NT2/D1 (cell line): ENCODE results near the gene SDHAF4.
"Not testable (repeated sequence)": the region's sequence is repeated elsewhere in the genome, so short reads cannot be mapped to it uniquely, and the experiment has no call there.

Experiments
- DNase-seq: peaks from one replicate; pipeline ENCODE4 v3.0.0-alpha.2; 2011; ENCODE audit warnings: low read depth, low spot score
- H3K27me3 ChIP-seq: 2 replicates; pipeline ENCODE4 v1.6.0; 2011; ENCODE audit warnings: mild to moderate bottlenecking; ENCODE audit not compliant: insufficient read length, insufficient read depth
- H3K36me3 ChIP-seq: 2 replicates; pipeline ENCODE4 v1.6.1; 2011; ENCODE audit warnings: mild to moderate bottlenecking, low read length, mixed read lengths; ENCODE audit not compliant: insufficient read depth, insufficient read length
- H3K4me1 ChIP-seq: 2 replicates; pipeline ENCODE4 v1.5.1; 2011; ENCODE audit not compliant: insufficient read depth, insufficient read length
- H3K4me3 ChIP-seq: 2 replicates; pipeline ENCODE4 v1.5.1; 2011; ENCODE audit warnings: low read depth; ENCODE audit not compliant: insufficient read length
- H3K9ac ChIP-seq: 2 replicates; pipeline ENCODE4 v1.6.0; 2011; ENCODE audit warnings: low read depth; ENCODE audit not compliant: insufficient read length
- H3K9me3 ChIP-seq: 2 replicates; pipeline ENCODE4 v1.5.1; 2011; ENCODE audit warnings: mild to moderate bottlenecking, low read length; ENCODE audit not compliant: insufficient read depth
- SUZ12 ChIP-seq: IDR thresholded peaks from 2 replicates; pipeline ENCODE4 v1.6.1; 2011; ENCODE audit not compliant: insufficient read length, insufficient read depth; ENCODE audit errors: extremely low read depth
- YY1 ChIP-seq: IDR thresholded peaks from 2 replicates; pipeline ENCODE4 v1.6.1; 2011; ENCODE audit not compliant: insufficient read length, insufficient read depth
- ZNF274 ChIP-seq: IDR thresholded peaks from 2 replicates; pipeline ENCODE4 v1.6.1; 2011; ENCODE audit warnings: mild to moderate bottlenecking, low read depth, low read length

The SDHAF4 gene

GRCh38 chr6:70537266-70537665, 29.5 kb upstream of the SDHAF4 start:
- TF ChIP-seq SUZ12 = no peak
- H3K4me3 ChIP-seq = no peak overlapping the region
- H3K9ac ChIP-seq = no peak overlapping the region
- H3K9me3 ChIP-seq = no peaks in the 10 kb centered on the region
- peaks cover 4% of the 10 kb centered on the region for H3K36me3 ChIP-seq
- no peaks in the 10 kb centered on the region for H3K4me1 ChIP-seq
- DNase-seq = no peak
- no peaks in the 10 kb centered on the region for H3K27me3 ChIP-seq

GRCh38 chr6:70538376-70538775, 28.4 kb upstream of the SDHAF4 start:
- no peaks in the 10 kb centered on the region for H3K9me3 ChIP-seq
- no peak overlapping the region for H3K9ac ChIP-seq
- no peak overlapping the region for H3K4me3 ChIP-seq
- H3K27me3 ChIP-seq = no peaks in the 10 kb centered on the region
- no peak for DNase-seq
- no peaks in the 10 kb centered on the region for H3K4me1 ChIP-seq
- TF ChIP-seq ZNF274 (no peak), YY1 (no peak), SUZ12 (no peak)
- H3K36me3 ChIP-seq = peaks cover 3% of the 10 kb centered on the region

- H3K4me3 ChIP-seq = no peak overlapping the region
- no peaks in the 10 kb centered on the region for H3K27me3 ChIP-seq
- TF ChIP-seq SUZ12 (no peak), YY1 (no peak), ZNF274 (no peak)
- no peaks in the 10 kb centered on the region for H3K36me3 ChIP-seq
- no peak for DNase-seq
- no peaks in the 10 kb centered on the region for H3K9me3 ChIP-seq
- H3K4me1 ChIP-seq = no peaks in the 10 kb centered on the region
- H3K9ac ChIP-seq = no peak overlapping the region
These were observed 19.4 kb upstream of the SDHAF4 start for GRCh38 chr6:70547313-70547712.

GRCh38 chr6:70547905-70548304, 18.8 kb upstream of the SDHAF4 start:
- no peak for DNase-seq
- H3K4me3 ChIP-seq = no peak overlapping the region
- H3K27me3 ChIP-seq = no peaks in the 10 kb centered on the region
- TF ChIP-seq YY1 (no peak), SUZ12 (no peak), ZNF274 (no peak)
- H3K9me3 ChIP-seq = no peaks in the 10 kb centered on the region
- no peaks in the 10 kb centered on the region for H3K36me3 ChIP-seq
- no peak overlapping the region for H3K9ac ChIP-seq
- H3K4me1 ChIP-seq = no peaks in the 10 kb centered on the region

GRCh38 chr6:70549327-70549726, 17.4 kb upstream of the SDHAF4 start:
- no peaks in the 10 kb centered on the region for H3K36me3 ChIP-seq
- no peak overlapping the region for H3K9ac ChIP-seq
- no peaks in the 10 kb centered on the region for H3K9me3 ChIP-seq
- no peaks in the 10 kb centered on the region for H3K27me3 ChIP-seq
- no peak overlapping the region for H3K4me3 ChIP-seq
- no peak for DNase-seq
- TF ChIP-seq ZNF274 = no peak
- no peak for TF ChIP-seq YY1
- TF ChIP-seq SUZ12 = no peak
- no peaks in the 10 kb centered on the region for H3K4me1 ChIP-seq

- H3K4me3 ChIP-seq = no peak overlapping the region
- DNase-seq = no peak
- no peaks in the 10 kb centered on the region for H3K27me3 ChIP-seq
- no peaks in the 10 kb centered on the region for H3K36me3 ChIP-seq
- no peak overlapping the region for H3K9ac ChIP-seq
- TF ChIP-seq YY1 = no peak
- TF ChIP-seq SUZ12 = no peak
- no peak for TF ChIP-seq ZNF274
- H3K4me1 ChIP-seq = no peaks in the 10 kb centered on the region
- H3K9me3 ChIP-seq = no peaks in the 10 kb centered on the region
These were observed 15.2 kb upstream of the SDHAF4 start for GRCh38 chr6:70551566-70551965.

- H3K27me3 ChIP-seq, H3K4me3 ChIP-seq, H3K36me3 ChIP-seq, H3K9me3 ChIP-seq, DNase-seq, H3K4me1 ChIP-seq, H3K9ac ChIP-seq: not testable (repeated sequence)
These were observed 14.3 kb upstream of the SDHAF4 start for GRCh38 chr6:70552286-70552940.

- H3K9ac ChIP-seq = no peak overlapping the region
- H3K9me3 ChIP-seq = no peaks in the 10 kb centered on the region
- DNase-seq = no peak
- no peaks in the 10 kb centered on the region for H3K4me1 ChIP-seq
- H3K36me3 ChIP-seq = no peaks in the 10 kb centered on the region
- TF ChIP-seq SUZ12 = no peak
- no peak for TF ChIP-seq YY1
- no peak for TF ChIP-seq ZNF274
- H3K4me3 ChIP-seq = no peak overlapping the region
- no peaks in the 10 kb centered on the region for H3K27me3 ChIP-seq
These were observed 13.8 kb upstream of the SDHAF4 start for GRCh38 chr6:70552974-70553373.
